Measurements from ENCODE around the gene AUP1. TPM values are rescaled to one million over a fixed set of nuclear protein-coding genes. Genes with fewer than 3 reads are reported as not detected.
A peak's percentile ranks its signal among the peaks of the same experiment; 100 is the strongest.

The AUP1 gene
- total RNA-seq, 1 donor from 2014 or later: 99.5 TPM

DNA sequence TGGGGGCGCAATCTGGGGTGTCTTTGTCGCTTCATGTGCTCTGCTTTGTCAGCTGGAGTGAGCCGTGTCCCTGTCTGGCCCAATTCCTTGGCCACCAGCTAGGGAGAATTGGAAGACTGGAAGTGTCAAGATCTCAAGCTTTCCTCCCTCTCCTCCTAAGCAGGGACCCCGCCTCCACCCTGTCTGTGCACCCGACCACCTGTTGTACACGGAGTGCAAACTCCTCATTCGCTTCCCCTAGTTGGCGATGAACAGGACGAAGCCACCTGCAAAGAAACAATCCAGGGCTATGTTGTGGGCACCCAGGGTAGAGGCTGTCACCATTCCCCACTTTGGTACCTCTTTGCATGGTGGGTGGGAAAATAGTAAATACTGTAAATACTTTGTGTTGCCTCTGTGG, 1.8 kb downstream of the AUP1 start:
- Mint-ChIP-seq H3K9me3 (ENCODE audit: unreplicated experiment) (peaks cover 20% of the 10 kb centered on the region), H3K36me3 (ENCODE audit: unreplicated experiment) (peaks cover 9% of the 10 kb centered on the region), H3K27ac (ENCODE audit: unreplicated experiment) (no peak overlapping the region), H3K27me3 (ENCODE audit: unreplicated experiment) (peaks cover 11% of the 10 kb centered on the region), H3K4me3 (ENCODE audit: unreplicated experiment) (peak overlapping the region; percentile 96), H3K4me1 (ENCODE audit: low read depth, unreplicated experiment) (peaks cover 19% of the 10 kb centered on the region)
- no peak for DNase-seq
- TF ChIP-seq, protein P1, sequence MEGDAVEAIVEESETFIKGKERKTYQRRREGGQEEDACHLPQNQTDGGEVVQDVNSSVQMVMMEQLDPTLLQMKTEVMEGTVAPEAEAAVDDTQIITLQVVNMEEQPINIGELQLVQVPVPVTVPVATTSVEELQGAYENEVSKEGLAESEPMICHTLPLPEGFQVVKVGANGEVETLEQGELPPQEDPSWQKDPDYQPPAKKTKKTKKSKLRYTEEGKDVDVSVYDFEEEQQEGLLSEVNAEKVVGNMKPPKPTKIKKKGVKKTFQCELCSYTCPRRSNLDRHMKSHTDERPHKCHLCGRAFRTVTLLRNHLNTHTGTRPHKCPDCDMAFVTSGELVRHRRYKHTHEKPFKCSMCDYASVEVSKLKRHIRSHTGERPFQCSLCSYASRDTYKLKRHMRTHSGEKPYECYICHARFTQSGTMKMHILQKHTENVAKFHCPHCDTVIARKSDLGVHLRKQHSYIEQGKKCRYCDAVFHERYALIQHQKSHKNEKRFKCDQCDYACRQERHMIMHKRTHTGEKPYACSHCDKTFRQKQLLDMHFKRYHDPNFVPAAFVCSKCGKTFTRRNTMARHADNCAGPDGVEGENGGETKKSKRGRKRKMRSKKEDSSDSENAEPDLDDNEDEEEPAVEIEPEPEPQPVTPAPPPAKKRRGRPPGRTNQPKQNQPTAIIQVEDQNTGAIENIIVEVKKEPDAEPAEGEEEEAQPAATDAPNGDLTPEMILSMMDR (IDR thresholded peaks at IDR 0.05; ENCODE audit: partially characterized antibody, unreplicated experiment): no peak

DNA sequence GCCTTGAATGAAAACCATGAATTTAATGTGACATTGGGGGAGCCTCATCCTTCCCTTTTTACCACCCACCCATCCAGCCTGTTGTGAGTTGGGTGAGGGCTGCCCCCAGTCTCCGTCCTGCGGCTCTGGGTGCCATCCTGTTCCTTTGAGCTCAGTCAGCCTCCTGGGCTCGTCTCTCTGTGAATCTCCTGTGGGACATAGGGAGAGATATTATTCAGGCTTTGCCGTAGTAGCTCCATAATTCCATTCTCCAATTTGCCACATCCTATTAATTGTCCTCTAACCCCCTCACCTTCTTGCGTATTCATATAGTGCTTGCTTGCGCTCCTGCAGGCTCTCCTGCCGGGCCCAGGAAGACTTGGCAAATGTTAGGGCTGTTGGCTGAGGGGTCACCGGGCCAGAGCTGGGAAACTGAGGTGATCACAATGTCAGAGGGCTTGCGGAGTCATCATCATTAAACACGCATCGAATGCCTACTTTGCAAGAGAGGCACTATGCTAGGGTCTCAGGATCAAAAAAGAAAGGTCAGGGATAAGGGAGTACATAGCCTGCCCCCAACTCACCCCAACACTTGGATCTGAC, 2.8 kb downstream of the AUP1 start:
- Mint-ChIP-seq H3K27ac (ENCODE audit: unreplicated experiment) (no peak overlapping the region), H3K36me3 (ENCODE audit: unreplicated experiment) (peaks cover 9% of the 10 kb centered on the region), H3K27me3 (ENCODE audit: unreplicated experiment) (peaks cover 19% of the 10 kb centered on the region), H3K9me3 (ENCODE audit: unreplicated experiment) (peaks cover 18% of the 10 kb centered on the region), H3K4me1 (ENCODE audit: low read depth, unreplicated experiment) (peaks cover 9% of the 10 kb centered on the region), H3K4me3 (ENCODE audit: unreplicated experiment) (no peak overlapping the region)
- TF ChIP-seq, protein P1 (IDR thresholded peaks at IDR 0.05; ENCODE audit: partially characterized antibody, unreplicated experiment): no peak
- DNase-seq: no peak

- Mint-ChIP-seq H3K36me3 (ENCODE audit: unreplicated experiment) (peaks cover 9% of the 10 kb centered on the region), H3K4me1 (ENCODE audit: low read depth, unreplicated experiment) (peaks cover 3% of the 10 kb centered on the region), H3K27ac (ENCODE audit: unreplicated experiment) (peak within 1 kb of the TSS; percentile 22), H3K9me3 (ENCODE audit: unreplicated experiment) (peaks cover 15% of the 10 kb centered on the region), H3K27me3 (ENCODE audit: unreplicated experiment) (peaks cover 24% of the 10 kb centered on the region), H3K4me3 (ENCODE audit: unreplicated experiment) (no peak within 1 kb of the TSS)
- no peak for DNase-seq
- TF ChIP-seq, protein P1 (IDR thresholded peaks at IDR 0.05; ENCODE audit: partially characterized antibody, unreplicated experiment): no peak
Observed at GRCh38 chr2:74525717-74526648, 3.5 kb downstream of the AUP1 start, which contains the start of gene DQX1. Gene DQX1 (minus strand): TSS chr2:74526231. CDS start chr2:74525729, 502 bp downstream.

DNA sequence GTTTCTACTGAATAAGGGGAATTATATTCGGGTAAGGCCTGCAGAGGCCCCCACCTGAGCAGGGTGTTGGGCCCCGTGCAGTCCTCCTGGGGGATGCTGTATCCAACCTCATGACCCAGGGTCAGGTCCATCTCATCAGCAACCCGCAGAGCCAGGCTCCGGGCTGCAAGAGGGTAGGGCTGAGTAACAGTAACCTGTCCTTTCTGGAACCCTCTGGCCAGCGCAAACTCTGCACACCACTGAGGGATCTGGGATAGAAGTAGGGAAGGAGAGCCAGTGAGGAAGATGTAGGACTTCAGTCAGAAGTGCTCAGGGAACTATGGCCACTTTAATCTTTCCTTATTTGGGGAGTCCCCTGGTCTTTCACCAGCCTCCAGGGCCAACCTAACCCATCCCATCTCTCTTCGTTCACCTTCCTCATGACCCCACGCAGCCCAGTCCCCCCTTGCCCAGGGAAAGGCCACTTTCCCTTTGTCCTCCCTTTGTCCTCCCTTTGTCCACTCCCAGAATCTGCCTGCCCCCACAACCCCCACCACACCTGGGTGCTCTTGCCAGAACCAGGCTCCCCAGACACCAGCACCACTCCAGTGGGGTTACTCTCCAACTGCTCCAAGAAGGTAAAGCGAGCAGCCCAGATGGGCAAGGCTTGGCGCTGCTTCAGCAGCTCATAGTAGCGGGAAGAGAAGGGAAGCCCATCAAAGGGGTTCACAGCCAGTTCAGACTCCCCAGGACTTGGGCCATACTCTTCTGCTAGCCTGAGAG, 4.4 kb downstream of the AUP1 start:
- TF ChIP-seq, protein P1 (IDR thresholded peaks at IDR 0.05; ENCODE audit: partially characterized antibody, unreplicated experiment): no peak
- Mint-ChIP-seq H3K9me3 (ENCODE audit: unreplicated experiment) (peaks cover 15% of the 10 kb centered on the region), H3K4me3 (ENCODE audit: unreplicated experiment) (no peak overlapping the region), H3K36me3 (ENCODE audit: unreplicated experiment) (peaks cover 9% of the 10 kb centered on the region), H3K27me3 (ENCODE audit: unreplicated experiment) (peaks cover 27% of the 10 kb centered on the region), H3K4me1 (ENCODE audit: low read depth, unreplicated experiment) (no peaks in the 10 kb centered on the region), H3K27ac (ENCODE audit: unreplicated experiment) (no peak overlapping the region)
- DNase-seq: no peak

Data from glutamatergic neuron (in vitro differentiated cells).